NCI-H510A treated with DMSO at 0.1 percent for 48 hours (cell line): ENCODE results near the gene ERC1.
A peak's percentile ranks its signal among the peaks of the same experiment; 100 is the strongest.
"Not testable (repeated sequence)": the region's sequence is repeated elsewhere in the genome, so short reads cannot be mapped to it uniquely, and the experiment has no call there.

Experiments used
- DNase-seq: peaks from one replicate; lab custom pipeline; 2025; lab: John Stamatoyannopoulos, UW

The ERC1 gene

GRCh38 chr12:1122786-1123185 is 131.8 kb downstream of the ERC1 start:
- DNase-seq, result no peak

- DNase-seq, result no peak
Observed at GRCh38 chr12:1126091-1126490, 135.1 kb downstream of the ERC1 start.

DNA sequence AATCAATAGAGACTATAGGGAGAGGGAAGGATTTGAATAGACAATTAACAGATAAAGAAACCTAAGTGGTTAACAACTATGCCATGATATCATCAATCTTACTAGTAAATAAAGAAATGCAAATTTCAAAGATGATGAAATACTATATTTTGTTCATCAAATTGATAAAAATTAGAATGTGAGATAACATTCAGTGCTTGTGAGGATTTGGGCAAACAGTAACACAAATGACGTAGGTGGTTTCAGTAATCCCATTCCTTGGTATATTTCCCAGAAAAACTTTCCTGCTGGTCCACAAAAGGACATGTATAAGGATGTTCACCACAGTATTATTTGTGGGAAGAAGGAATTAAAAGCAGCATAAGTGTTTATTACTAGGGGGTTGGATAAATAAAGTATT is 136.0 kb downstream of the ERC1 start:
- no peak for DNase-seq

DNA sequence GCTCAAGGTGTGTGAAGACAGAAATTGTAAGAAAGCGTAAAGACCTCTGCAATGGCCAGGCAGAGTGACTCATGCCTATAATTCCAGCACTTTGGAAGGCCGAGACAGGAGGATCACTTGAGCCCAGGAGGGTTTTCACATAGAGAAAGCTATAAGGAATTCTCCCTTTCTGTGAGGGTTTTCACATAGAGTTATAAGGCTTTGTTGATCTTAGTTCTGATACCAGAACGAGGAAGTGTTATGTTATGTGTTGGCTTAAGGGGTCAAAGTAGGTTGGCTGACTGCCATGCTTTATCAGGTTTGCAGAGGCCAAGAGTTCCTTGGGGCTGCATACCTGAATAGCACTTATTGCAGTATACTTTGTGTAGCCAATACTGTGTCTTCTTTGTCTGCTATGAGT is 139.1 kb downstream of the ERC1 start:
- no peak for DNase-seq

- DNase-seq, result no peak
Observed at GRCh38 chr12:1130571-1130970, 139.5 kb downstream of the ERC1 start.

- DNase-seq, result no peak
Observed at GRCh38 chr12:1131811-1132224, 140.8 kb downstream of the ERC1 start.

DNA sequence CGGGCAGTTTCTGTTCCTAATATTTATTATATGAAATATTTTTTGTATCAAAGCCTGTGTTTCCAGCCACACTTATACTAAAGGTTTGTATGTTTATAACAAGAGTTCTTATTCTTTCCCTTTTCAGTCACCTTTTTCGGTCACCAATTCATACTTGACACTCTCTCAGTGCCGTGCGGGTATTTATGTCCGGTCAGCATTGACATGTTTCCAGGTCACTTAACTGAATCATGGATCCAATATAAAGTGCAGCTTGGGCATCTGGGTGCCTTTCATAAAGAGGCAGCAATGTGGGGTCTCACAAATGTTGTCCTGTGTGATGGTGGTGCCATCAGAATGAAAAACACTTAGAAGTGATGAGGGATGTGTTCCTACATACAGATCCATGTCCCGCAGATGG is 141.3 kb downstream of the ERC1 start:
- DNase-seq, result no peak

DNA sequence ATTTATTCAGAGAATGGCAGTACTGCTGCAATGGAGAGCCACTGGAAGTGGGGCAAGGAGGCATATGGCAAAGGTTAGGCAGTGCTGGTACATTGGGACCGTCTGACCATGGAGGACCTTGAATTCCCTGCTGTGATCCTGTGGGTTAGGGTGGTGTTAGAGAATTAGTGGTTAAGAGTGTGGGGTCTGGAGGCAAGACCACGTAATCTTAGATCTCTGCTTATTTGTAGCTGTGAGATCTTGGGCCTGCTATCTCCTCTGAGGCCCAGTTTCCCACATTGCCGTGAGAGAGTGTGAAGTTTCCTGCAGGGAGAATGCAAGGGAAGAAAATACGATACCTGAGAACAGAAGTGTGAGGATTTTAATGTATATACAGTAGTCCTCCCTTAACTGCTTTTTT is 147.7 kb downstream of the ERC1 start:
- DNase-seq, result no peak

GRCh38 chr12:1146758-1147157 is 155.7 kb downstream of the ERC1 start:
- not testable (repeated sequence) for DNase-seq

GRCh38 chr12:1147821-1148220 is 156.8 kb downstream of the ERC1 start:
- no peak for DNase-seq

DNA sequence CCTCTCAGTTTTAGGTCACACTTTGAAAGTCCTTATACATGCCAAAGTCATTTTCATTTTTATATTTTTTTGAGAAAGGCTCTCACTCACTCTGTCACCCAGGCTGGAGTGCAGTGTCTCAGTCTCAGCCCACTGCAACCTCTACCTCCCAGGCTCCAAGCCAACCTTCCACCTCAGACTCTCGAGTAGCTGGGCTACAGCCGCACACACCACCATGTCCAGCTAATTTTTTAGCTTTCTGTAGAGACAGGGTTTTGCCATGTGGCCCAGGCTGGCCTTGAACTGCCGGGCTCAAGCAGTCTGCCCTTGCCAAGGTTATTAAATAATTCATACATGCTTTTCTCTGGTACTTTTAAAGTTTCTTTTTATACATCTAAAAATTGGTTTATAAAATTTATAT is 166.0 kb downstream of the ERC1 start:
- DNase-seq, result no peak

- no peak for DNase-seq
Observed at GRCh38 chr12:1161197-1161596, 170.2 kb downstream of the ERC1 start.

- no peak for DNase-seq
Observed at GRCh38 chr12:1162081-1162760, 171.2 kb downstream of the ERC1 start.

GRCh38 chr12:1167784-1168183 is 176.8 kb downstream of the ERC1 start:
- DNase-seq, result no peak

DNA sequence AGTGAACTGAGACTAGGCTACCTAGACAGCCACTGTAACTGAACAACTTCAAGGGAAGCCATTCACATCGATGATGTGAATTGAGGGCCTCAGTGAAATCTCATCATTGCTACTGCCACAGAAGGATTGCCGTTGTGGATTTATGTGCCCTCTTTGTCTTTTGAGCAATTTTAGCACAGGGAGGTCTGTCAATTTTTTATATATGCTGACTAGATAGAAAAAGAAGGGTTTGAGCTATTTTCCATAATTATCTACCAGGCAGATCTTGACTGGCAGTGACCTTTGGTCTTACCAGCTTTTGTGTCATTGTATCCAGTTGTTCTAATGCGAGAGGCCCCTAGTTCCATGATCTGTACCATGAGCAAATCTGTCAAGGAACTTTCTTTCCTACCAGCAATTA is 179.4 kb downstream of the ERC1 start:
- no peak for DNase-seq

- peak; percentile 62 for DNase-seq
Observed at GRCh38 chr12:1171657-1172408, 180.8 kb downstream of the ERC1 start.

DNA sequence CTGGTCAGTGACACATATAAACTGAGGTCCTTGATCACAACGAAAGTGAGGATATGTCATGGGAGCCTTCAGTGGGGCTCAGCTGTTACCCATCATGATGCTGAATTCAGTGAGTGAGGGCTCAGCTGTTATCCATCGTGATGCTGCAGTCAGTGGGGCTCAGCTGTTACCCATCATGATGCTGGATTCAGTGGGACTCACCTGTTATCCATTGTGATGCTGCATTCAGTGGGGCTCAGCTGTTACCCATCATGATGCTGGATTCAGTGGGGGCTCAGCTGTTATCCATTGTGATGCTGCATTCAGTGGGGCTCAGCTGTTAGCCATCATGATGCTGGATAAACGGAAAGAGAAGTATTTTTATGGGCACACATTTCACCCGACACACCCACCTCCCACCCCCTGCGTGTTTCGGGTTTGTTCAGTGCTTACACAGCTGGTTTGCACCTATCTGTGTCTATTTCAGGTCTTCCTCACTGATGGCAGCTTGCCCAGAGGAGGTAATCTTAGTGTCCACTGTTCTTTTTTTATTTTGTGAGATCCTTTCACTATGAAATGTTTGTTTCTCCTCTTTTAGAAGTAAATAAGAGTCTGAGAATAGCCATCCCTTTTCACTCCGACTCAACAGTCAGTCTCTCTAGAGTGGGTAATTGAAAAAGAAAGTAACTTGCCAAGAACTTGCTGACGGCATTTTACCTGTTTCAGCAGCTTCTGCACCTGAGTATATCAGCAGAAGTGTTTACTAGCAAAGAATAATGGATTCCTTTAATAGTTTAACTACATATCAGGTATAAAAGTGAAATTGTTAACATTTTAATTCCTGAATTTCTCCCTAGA is 183.0 kb downstream of the ERC1 start:
- DNase-seq, result no peak

- no peak for DNase-seq
Observed at GRCh38 chr12:1174659-1175058, 183.6 kb downstream of the ERC1 start.

DNA sequence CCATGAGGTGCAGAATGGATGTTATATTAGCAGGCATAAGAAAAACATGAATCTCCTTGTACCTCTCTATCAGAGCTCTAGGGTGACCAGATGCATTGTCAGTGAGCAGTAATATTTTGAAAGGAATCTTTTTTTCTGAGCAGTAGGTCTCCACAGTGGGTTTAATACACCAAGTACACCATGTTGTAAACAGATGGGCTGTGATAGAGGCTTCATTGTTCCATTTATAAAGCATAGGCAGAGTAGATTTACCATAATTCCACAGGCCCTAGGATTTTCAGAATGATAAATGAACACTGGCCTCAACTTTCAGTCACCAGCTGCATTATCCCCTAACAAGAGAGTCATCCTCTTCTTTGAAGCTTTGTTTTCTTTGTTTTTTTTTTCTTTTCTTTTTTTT is 185.2 kb downstream of the ERC1 start:
- no peak for DNase-seq

DNA sequence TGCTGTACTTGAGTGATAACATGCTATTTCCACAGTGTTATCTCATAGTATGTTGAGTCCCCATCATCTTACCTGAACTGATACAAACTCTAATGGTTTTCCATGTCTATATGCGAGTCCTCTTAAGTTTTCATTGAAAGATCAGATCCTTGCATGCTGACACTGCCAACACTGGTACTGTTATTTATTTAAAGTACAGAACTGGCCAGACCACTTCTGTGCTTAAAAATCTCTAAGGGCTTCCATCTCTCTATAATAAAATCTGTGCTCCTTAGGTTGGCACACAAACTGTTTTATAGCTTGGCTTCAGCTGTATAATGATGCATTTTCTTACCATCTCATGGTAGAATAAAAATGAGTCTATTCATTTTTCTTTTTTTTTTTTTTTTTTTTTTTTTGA is 188.1 kb downstream of the ERC1 start:
- no peak for DNase-seq

DNA sequence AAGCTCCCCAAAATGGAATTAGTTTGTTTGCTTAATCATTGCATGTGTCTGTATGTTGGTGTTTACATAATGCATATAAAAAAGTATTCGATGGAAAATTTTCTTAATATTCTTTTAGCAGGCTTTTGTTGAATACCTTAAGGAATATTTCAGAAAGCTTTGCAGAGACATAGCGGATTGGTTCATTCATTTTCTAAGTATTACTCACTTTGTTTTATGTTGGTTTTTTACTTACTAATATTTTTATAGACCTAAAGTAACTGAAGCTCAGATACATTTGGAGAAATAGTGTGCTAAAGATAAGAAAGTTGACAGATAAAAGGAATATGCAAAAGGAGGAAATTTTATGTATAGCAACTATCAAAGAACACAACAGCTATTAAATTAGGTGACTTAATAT is 191.0 kb downstream of the ERC1 start:
- no peak for DNase-seq

GRCh38 chr12:1184402-1184801 is 193.4 kb downstream of the ERC1 start:
- no peak for DNase-seq
